Fibroblast of skin of scalp (primary cell): ENCODE results near the gene DMRT1.
A peak's percentile ranks its signal among the peaks of the same experiment; 100 is the strongest.
"Not testable (repeated sequence)": the region's sequence is repeated elsewhere in the genome, so short reads cannot be mapped to it uniquely, and the experiment has no call there.

Source experiments
- DNase-seq: peaks from one replicate; pipeline ENCODE4 v3.0.0-alpha.2; 2013

DMRT1 gene

DNA sequence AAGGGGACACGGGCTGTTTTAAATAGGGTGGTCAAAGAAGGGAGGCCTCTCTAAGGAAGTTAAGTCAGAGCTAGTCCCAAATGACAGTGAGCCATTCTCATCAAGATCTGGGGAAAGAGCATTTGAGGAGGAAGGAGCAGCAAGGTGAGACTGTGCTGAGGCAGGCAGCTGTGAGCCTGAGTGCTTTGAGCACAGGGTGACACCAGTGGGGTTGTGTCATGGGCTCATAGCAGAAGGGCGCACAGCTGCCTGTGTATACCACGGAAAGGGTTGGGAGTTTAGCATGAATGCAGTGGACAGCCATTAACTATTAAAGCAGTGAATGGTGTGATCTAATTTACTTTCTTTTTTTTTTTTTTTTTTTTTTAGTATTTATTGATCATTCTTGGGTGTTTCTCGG, 19.2 kb downstream of the DMRT1 start:
- no peak for DNase-seq

DNA sequence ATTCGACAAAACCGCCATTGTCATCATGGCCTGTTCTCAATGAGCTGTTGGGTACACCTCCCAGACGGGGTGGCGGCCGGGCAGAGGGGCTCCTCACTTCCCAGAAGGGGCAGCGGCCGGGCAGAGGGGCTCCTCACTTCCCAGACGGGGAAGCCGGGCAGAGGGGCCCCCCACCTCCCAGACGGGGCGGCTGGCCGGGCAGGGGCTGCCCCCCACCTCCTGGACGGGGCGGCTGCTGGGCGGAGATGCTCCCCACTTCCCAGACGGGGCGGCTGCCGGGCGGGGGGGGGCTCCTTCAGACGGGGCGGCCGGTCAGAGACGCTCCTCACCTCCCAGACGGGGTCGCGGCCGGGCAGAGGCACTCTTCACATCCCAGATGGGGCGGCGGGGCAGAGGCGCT, 20.0 kb downstream of the DMRT1 start:
- not testable (repeated sequence) for DNase-seq

DNA sequence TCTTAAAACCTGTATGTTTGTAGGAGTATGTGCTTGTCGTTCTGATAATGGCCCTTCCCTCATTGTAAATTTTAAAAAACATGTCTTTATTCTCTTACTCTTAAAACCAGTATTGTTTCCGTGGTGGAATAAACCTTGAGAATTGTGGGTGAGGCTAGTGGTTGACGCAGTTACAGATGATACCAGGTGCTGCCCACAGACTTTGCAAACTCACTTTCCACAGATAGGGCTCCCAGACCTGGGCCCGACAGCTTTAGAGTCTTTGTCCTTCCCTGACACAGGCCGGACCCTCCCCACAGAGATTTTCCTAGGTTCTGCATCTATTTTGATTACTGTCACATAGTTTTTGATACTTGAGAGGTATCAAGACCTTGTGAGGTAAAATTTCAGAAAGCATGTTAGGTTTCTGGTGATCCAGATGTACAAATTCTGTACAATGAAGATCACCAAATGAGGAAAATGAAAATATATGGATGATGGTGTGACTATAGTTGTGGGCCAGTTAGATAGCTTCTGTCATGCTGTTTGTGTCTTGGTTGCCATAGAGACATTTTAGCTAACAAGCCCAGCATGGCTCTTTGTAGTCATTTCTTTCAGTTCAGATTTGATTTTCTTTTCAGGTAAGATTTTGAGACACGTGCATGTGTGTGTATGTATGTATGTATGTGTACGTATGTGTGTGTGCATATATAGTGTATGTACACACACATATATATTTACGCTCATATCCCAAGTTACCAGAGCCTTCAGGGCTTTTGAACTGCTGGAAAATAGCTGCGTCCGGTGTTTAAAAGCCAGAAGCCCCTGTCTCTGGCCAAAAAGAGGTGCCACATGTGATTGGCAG, 33.8 kb downstream of the DMRT1 start:
- no peak for DNase-seq

DNA sequence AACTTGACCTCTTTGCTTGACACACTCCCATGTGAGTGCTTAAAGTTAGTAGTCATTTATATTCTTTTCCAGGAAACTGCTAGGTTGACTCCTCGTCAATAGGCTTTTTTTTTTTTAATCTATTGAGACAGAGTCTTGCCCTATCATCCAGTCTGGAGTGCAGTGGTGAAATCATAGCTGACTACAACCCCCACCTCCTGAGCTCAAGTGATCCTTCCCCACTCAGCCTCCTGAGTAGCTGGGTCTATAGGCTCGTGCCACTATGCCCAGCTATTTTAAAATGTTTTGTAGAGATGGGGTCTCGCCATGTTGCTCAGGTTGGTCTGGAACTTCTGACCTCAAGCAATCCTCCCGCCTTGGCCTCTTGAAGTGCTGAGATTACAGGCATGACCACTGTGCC, 34.9 kb downstream of the DMRT1 start:
- no peak for DNase-seq

DNA sequence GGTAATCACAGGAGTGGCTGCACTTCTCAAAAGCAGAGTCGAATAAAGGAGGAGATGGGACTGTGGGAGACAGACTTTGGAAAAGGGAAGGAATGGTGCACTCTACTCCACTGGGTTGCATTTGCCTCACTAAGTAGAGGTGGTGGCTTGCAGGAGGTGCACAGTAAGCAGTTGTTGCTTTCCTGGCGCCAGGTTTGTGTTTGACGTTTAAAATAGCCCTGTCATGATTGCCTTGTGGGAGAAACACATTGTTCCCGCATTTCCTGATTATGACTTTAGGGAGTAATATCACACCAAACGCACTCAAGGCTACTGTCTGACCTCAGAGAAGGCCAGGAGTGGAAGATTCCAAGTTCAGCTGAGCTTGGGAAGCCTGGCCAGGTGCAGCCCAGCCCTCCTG, 36.7 kb downstream of the DMRT1 start:
- DNase-seq: no peak

DNA sequence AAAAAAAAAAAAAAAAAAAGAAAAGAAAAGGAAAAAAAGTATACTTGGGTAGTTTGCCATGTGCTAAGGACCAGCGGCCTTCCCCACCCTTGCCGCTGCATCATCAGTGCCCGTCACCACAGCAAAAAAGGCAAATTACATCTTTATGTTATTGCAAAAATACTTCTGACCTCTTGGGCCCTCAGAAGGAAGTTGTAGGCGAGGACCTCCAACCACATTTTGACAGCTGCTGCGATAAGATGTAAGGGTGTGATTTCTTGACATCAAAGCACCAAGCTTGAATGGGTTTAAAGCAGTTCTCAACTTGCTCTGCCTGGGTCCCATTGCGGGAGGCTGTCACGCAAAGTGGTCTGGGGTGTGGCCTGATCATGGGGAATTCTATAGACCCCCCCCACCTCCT, 39.2 kb downstream of the DMRT1 start:
- no peak for DNase-seq

DNA sequence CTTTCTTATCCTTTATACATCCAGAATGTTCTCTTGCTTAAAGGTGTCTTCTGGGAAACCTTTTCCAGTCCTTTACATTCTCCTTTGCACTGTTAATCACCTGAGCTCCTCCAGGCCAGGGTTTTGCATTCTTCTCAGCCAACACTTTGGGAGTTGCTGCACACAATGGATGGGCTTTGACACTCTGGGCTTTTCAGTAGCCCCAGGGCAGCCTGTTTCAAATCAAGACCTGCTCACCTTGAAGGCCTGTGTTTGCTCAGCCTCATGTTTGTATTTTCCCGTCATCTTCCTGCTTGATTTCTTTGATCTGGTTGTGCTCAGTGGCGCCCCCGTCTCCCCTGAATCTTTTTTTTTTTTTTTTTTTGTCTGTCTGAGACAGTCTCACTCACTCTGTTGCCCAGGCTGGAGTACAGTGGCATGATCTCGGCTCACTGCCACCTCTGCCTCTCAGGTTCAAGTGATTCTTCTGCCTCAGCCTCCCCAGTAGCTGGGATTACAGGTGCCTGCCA, 41.0 kb downstream of the DMRT1 start:
- no peak for DNase-seq

DNA sequence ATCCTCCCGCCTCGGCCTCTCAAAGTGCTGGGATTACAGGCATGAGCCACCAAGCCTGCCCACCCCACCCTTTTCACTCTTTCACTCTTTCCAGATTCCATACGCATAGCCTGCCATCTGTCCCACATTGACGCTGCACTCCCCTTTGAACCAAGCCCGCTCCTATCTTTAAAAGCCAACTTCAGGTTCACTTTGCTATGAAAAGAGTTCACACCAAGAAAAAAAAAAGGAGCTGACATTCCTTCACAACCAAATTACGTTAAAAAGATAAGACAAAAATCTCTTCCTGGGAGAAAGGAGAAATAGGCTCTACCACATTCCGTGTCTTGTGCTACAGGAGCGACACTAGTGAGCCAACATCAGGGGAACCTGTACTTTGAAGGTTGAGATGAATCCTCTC, 41.5 kb downstream of the DMRT1 start:
- DNase-seq: no peak

DNA sequence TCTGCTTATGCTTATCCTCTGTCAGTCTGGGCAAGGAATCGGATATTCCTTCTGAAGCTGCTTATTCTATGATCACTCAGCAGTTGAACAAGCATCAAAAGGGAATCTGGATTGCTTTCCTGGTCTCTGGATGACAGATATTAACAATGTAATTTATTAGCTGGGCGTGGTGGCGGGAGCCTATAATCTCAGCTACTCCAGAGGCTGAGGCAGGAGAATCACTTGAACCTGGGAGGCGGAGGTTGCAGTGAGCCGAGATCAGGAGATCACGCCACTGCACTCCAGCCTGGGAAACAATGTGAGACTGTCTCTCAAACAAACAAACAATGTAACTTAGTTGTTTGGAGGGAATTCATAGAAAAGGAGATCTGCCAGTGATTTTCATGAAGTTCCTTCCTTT, 45.4 kb downstream of the DMRT1 start:
- DNase-seq: no peak

DNA sequence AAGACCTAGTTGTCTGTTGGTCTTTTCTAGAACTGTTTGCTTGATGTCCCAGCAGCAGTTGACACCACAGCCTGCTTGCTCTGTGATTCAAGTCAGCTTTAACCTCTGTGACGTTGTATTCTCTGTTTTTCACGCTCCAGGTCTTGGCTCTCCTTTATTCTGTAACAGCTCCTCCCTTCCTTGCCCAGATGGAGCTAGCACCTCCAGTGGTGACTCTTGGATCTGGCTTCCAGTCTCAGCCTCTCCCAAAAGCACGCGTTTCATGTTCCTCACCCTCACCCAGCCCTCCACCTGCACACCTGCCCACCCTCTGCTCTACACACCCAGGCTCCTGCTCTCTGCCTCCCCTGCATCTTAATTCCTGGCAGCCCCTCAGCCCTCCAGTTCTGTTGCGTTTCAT, 50.6 kb downstream of the DMRT1 start:
- DNase-seq: no peak

DNA sequence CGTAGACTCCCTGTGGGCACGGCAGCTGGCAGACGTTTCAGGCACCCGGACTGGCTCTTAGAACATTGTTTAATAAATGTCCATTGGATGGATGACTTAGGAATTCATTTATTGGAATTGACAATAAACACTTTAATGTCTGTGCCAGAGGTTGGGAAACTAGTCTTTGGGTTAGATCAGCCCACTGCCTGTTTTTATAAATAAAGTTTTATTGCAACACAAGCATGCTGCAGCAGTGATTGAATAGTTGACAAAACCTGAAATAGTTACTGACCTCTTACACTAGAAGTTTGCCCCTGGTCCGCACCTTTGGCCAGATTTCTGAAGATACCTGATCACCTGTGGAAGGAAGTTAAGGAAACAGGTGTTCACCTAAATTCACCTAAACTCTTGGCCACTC, 51.6 kb downstream of the DMRT1 start:
- no peak for DNase-seq

DNA sequence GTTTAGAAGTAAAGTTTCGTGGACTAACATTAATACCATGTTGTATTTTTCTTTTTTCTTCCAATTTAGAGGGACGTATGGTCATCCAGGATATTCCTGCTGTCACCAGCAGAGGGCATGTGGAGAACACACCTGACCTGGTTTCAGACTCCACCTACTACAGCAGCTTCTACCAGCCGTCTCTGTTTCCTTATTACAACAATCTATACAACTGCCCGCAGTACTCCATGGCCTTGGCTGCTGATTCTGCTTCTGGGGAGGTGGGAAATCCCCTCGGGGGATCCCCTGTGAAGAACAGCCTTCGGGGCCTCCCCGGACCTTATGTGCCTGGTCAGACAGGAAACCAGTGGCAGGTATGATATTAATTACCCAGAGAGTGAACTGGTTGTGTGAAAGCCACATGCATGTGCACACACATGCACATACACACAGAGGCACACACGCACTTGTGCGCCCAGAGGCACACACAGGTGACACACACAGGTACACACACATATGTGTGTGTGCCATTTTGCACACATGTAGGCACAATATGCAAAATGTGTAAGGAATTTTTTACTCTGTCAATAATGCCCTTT, 52.4 kb downstream of the DMRT1 start:
- peak; percentile 42 for DNase-seq

DNA sequence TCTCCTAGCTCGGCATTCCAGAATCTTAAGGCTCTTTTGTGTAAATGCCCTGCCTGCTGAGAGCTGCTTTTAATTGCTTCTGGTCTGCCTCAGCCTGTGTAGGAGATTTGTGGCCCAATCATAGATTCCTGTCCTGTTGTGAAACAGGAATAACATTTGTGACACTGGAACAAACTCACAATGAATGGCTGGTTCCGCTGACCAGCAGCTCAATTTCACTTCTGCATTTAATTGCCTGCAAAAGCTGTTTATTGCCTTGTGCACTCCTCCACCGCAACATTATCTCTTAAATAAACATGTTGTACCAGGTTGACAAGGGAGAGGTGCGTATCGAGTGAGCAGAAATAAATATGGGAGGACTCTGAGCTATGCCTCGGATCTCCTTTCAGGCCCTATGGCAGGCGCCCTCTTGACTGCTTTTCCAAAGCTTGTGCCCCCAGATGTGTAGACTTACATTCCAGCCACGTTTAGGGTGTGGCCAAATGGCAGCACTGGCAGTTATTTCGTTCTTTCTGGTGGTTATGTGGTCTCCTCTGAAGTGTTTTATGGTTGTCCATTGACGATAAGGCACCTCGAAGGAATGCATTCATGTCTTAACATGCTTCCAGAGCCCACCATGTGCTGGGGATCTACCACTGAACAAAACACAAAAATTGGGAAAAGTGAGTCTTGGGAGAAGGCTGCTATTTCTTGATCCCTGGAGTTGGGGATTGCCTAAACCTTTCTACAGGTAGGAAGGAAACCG, 58.1 kb downstream of the DMRT1 start:
- no peak for DNase-seq

DNA sequence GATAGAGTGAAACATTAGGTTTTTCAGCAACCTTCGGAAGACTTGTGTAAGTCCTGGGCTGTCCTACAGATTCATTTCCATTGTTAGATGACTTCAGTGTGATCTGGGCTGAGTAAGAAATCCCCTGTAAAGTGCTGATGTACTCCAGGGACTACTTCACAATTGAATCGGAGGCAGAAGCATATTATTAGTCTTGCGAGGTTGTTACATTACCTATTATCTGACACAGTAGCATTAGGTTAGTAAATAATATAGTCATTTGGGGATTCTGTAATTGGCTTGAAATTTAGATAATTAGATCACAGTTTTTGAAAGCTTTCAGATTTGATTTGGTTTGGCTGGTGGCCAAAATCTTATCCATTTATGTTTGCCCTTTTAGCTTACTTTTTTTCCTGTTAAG, 62.4 kb downstream of the DMRT1 start:
- DNase-seq: no peak

DNA sequence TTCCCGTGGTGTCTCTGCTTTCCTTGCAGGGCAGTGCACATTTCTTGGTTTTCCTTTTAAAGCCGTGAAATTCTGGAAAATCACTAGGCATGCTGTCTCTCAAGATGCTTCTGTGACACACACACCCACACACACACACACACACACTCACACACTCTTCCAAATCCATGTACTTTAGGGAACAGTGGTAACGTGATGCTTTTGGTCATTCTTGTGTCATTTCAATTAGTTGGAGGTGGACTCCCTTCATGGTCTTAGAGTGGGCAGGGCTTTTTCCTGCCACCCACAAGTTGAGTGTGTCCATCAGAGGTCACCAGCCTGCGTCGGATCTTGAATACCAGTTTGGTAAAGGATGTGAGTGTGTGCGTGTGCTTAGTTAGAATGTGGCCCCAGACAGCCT, 64.4 kb downstream of the DMRT1 start:
- no peak for DNase-seq

DNA sequence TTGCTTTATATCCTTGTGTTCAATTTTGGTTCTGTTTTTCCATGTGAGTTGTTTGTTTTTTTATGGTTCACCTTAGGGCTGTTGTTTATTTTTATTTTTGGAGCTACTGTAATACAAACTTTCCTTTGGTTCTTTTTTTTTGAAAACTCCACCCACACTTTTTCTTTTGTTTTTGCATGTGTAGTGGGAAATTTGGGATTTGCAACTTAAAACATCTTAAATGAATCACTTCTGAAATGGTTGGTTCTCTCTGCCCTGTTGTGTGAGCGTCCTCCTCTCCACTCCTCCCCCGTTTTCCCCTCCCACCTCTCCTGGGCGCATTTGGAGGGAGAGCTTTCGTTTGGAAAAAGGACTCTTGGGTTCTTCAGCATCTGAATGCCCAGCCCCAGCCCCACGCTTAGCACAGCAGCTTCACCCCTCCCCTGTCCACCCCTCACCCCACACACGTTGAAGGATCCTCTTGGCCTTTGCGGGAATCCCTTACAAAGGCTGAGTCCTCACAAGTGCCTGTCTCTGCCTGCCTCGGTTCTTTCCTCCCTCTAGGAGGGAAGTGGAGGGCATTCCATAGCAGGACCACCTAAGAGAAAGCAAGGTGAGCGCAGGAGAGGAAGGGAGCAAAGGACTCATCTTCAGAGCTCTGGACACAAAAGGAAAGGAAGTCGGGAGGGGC, 67.2 kb downstream of the DMRT1 start:
- DNase-seq: no peak

DNA sequence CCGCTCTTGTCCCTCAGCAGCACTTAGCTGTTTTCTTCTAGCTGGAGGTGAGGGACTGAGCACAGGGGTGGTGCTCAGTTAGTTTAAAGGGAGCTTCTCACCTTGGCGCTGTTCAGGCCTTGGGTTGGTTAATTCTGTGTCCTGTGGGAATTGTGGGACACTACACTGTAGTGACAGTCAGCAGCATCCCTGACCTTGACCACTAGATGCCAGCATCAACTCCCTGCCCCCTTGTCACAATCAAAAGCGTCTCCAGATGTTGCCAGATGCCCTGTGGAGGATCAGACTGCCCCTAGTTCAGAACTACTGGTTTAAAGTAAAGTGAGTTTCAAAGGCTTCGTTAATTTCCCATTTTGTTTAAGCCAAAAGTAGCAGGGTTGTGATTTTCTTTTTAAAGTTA, 69.5 kb downstream of the DMRT1 start:
- DNase-seq: no peak

DNA sequence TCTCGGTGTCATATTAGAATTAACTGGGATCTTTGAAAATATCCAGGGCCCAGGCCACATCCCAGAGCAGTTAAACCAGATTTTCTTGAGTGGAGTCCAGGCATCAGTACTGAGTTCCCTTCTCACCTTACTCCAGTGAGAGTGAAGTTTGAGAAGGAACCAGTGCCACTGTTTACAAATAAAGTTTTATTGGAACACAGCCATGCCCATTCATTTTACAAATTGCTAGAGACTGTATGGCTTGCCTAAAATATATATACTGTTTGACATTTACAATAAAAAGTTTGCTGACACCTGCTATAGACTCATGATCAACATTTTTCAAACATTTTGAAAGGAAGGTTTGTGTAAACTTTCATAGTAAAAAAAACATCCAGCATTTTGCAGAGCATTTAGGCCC, 71.3 kb downstream of the DMRT1 start:
- no peak for DNase-seq

DNA sequence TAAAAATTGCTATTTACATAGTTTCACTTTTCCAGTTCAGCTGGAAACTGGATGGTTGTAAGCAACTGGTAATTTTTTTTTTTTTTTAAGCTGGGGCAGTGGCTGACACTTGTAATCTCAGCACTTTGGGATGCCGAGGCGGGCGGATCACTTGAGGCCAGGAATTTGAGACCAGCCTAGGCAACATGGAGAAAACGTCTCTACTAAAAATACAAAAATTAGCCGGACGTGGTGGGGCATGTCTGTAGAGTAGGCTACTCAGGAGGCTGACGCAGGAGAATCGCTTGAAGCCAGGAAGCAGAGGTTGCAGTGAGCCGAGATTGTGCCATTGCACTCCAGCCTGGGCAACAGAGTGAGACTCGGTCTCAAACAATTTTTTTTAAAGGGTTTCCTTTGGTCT, 72.0 kb downstream of the DMRT1 start:
- not testable (repeated sequence) for DNase-seq

DNA sequence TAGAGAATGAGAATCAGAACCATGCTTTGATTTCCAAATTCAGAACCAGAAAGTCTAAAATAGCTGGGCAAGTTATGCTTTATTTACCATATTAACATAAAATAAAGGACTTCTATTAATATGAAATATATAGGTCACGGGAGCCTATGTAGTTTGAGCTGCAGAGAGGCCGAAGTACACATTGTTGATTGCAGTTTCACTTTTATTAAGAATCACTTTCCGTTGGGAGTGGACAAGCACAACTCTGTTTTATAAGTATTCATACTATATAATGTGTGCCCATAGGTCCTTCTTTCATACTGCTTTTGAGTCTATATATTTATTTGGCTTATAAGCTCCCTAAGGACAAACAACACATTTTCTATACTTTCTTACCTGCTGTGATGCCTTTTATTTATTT, 76.2 kb downstream of the DMRT1 start:
- DNase-seq: no peak

DNA sequence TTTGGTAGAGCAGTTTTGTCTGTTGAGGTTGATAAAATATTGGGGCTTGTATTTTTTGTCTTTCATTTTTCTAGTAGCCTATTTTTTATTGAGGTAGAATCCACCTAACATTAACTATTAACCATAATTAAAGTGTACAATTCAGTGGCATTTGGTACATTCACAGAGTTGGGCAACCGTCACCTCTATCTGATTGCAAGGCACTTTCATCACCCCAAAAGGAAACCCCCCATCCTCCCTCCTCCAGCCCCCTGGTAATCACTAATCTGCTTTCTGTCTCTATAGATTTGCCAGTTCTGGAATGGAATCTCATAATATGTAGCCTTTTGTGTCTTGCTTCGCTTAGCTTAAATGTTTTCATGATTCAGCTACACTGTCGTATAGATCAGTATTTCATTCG, 79.4 kb downstream of the DMRT1 start:
- no peak for DNase-seq

DNA sequence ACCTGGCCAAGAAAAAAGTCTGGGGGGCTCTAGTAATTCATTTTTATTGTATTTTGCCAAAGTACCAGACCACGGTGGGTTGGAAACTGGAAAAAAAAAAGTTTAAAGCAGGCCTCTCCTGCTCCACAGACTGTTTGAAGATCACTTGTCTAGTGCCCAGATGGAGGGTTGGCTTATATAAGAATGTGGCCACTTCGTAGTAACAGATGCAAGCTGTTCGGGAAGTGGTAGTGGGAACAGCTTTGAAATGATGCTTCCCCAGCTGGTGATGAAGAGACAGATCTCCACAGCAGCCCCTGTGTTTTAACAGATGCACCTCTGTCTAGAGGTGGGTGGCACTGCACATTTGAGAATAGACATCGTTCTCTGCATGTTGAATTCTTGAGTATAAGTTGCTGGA, 80.7 kb downstream of the DMRT1 start:
- DNase-seq: no peak

DNA sequence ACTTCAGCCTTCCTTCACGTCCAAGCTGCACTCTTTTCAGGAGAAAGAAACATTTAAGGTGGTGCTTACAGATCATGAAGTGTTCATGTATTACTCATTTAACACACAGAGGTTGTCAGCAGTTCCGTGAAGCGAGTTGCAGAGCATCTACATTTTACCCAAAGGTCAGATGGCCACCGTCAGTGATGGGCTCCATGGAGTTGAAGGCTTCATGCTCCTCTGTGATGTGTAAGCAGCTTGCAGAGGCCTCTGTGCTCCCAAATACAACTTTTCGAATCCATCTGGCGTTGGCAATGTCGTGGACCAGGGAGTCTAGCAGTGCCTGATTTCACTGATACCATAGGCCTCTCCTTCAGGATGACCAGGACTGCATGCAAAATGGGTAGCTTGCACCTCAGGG, 81.2 kb downstream of the DMRT1 start:
- DNase-seq: no peak
